Measurements from ENCODE around the gene KIAA0232.
"Not testable (repeated sequence)": the region's sequence is repeated elsewhere in the genome, so short reads cannot be mapped to it uniquely, and the experiment has no call there.

Gene KIAA0232

GRCh38 chr4:6812766-6813165 is 30.2 kb downstream of the KIAA0232 start:
- no peak for DNase-seq (ENCODE audit: low spot score)

DNA sequence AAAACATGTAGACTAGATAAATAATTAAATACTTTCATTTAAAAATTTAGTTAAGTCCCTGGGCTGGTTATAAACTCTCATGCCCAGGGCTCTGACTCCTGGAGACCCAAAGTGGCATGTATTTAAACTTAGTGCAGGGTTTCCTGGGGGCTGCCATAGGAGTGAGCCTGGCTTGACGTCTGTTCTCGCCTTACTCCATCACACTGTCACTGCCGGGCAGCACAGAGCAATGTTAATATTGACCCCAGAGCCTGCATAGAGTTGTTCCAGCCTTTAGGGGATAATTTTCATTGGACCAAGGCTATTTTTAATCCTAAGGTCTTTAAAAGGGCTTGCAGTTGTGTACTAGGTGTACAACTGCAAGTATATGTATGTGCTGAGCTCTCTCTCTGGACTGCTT is 31.2 kb downstream of the KIAA0232 start:
- no peak for DNase-seq (ENCODE audit: low spot score)

DNA sequence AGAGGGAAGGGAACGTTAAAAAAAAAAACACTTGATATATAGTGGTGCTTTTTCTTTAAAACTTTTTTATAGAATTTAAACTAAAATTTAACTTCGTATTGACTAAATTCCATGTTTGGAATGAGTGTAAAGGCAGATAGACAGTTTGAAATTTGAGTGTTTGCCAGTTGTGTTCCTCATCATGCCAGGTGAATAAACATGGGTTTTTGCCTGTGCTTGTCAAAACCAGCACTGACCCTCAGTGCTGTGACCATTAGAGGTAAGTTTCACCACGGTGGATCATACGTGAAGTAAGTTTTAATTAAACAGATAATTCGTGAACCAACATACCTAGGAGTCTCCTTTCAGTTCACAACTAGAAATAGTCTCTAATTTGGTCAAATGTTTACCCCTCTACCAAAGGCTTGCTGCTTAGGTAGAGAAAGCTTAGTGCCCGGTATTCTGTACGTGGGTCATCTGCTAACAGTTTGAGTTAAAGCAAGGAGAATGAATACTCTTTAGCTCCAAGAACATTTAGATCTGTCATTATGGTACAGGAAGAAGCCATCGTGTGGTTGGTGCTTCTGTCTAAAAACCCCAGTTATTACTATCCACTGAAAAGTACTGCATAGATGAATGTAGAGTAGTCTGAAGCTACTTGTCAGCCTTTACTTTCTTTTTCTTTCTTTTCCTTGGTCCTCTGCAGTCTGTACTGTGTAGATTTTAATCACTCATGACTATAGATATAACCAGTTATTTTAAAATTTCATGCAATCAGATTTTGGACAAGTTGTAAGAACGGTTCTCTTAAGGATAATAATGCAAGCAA is 32.7 kb downstream of the KIAA0232 start:
- DNase-seq (ENCODE audit: low spot score): no peak

GRCh38 chr4:6819295-6819694 is 36.8 kb downstream of the KIAA0232 start:
- DNase-seq (ENCODE audit: low spot score): no peak

- no peak for DNase-seq (ENCODE audit: low spot score)
Observed at GRCh38 chr4:6820695-6821094, 38.2 kb downstream of the KIAA0232 start.

- no peak for DNase-seq (ENCODE audit: low spot score)
Observed at GRCh38 chr4:6824071-6824470, 41.5 kb downstream of the KIAA0232 start.

DNA sequence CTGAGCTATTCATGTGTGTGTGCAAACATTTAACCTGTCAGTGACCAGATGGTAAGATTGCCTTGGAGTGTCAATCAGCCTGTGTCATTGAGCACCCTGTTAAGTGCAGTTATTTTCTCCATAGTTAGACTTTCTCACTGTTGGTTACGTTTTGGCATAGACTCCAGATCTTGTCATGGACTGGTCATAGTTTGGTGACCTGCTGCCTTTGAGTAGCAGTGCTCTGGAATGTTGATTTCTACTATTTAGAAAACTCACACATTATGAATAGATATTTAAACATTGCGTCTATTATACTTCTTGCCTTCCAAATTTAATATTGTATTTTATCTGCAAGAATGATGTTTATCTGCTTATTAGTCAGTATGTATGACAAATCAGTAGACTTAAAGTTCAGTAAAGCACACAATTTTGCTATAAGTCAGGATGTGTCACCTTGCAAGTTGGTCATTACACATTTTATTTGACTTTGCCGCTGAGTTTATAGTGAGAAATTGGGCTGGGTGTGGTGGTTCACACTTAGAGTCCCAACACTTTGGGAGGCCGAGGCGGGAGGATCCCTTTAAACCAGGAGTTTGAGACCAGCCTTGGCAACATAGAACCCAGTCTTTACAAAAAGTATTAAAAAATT is 42.4 kb downstream of the KIAA0232 start:
- no peak for DNase-seq (ENCODE audit: low spot score)

GRCh38 chr4:6825403-6825802 is 42.9 kb downstream of the KIAA0232 start:
- DNase-seq (ENCODE audit: low spot score): no peak

DNA sequence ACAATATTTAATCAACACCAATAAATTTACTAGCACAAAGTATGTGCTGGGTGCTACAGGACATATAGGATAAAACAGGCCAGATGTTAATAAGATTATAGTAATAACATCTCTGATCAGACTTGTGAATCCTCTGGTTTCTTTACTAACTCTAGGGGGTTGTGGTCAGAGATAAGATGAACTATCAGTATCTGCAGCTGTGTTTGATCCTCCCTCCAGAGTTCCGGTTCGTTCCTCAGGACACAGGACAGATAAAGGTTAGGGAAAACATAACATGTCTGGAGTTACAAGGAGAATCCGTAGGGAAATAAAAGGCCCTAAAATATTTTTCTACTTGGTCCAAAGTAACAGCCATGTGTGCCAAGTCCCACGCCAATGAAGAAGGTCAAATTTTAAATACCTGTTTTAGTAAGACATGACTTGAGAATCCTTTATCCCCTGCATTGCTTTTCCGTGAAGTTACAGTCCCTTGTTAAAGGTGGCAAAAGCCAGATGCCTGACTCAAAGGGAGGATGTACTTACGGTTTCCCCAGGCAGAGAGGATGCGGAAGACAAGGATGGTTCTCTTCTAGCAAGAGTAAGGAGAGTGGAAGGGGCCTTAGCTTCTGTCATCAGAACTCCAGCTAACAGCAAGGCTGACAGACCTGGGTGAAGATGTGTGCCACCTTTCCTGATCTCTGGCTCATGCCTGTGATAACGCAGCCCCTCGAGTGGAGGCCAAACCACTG is 44.4 kb downstream of the KIAA0232 start:
- no peak for DNase-seq (ENCODE audit: low spot score)

DNA sequence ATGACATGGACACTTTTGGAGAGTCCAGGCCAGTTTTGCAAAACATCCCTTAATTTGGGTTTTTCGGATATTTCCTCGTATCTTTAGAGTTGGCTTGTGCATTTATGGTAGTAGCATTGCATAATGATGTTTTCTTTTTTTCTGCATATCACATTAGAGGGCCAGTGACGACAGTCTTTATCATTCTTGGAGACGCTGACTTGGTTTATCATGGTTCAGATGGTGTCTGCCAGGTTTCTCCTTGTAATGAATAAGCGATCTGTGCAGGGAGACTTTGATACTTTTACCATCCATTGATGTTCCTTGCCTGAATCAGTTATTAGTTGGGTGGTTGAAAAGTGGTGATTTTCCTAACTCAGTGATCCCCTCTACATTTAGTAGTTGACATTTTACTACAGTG is 46.6 kb downstream of the KIAA0232 start:
- no peak for DNase-seq (ENCODE audit: low spot score)

GRCh38 chr4:6834867-6835266 is 52.3 kb downstream of the KIAA0232 start:
- DNase-seq (ENCODE audit: low spot score): no peak

- DNase-seq (ENCODE audit: low spot score): not testable (repeated sequence)
Observed at GRCh38 chr4:6835616-6836015, 53.1 kb downstream of the KIAA0232 start.

- not testable (repeated sequence) for DNase-seq (ENCODE audit: low spot score)
Observed at GRCh38 chr4:6837106-6837505, 54.6 kb downstream of the KIAA0232 start.

DNA sequence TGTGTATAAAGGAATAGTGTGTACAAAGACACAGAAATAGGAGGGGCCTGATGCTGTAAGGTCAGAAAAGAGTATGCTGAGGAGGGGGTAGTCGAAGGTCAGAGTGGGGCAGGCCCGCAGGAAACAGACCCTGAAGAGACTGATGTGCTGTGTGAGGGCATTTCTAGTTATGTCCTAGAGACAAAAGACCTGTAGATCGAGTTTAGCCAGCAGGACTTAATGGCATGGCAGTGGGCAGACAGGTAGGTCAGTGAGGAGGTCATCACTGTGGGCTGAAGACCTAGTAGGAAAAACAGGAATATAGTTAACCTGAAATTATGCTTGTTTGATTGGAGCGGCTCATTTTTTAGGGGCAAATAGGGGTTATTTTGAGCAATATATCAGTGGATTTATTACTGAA is 57.1 kb downstream of the KIAA0232 start:
- no peak for DNase-seq (ENCODE audit: low spot score)

GRCh38 chr4:6840062-6840976 is 57.8 kb downstream of the KIAA0232 start:
- no peak for DNase-seq (ENCODE audit: low spot score)

DNA sequence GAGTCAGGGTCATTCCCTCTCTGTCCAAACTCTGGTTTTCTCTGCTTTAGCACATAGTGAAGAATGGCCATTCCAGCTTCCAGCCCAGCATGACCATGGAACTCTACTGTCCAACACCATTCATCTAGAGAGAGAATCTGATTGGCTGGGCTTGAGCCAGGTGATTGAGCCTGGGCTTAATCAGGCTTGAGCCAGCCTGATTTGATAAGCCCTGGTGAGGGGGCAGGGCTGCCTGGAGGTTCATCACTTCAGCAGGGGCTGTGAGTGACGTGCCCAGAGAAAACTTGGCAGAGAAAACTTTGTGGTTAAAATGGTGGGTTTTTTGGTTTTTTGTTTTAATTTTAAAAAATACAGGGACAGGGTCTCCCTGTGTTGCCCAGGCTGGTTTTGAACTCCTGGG is 62.5 kb downstream of the KIAA0232 start:
- no peak for DNase-seq (ENCODE audit: low spot score)

DNA sequence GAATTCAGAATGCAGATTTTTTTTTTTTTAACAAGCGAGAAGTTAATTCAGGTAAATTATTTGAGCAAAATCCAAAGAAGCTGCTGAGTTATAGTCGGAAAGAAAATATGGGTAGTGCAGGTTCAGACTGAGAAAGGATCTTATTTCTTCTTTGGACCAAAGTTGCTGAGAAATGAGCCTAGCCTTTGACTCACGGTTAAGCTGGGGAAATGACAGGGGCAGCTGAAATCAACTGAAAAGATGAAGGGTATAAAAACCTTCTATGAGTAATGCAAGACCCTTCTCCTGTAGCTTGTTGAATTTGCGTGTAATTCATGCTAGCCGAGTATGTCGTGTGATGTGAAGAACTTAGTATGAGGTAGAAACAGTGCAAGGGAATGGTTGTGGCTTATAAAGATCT is 63.0 kb downstream of the KIAA0232 start:
- DNase-seq (ENCODE audit: low spot score): no peak

GRCh38 chr4:6847178-6847577 is 64.7 kb downstream of the KIAA0232 start:
- DNase-seq (ENCODE audit: low spot score): no peak

GRCh38 chr4:6848717-6849305 is 66.3 kb downstream of the KIAA0232 start:
- DNase-seq (ENCODE audit: low spot score): no peak

- no peak for DNase-seq (ENCODE audit: low spot score)
Observed at GRCh38 chr4:6849691-6850090, 67.2 kb downstream of the KIAA0232 start.

DNA sequence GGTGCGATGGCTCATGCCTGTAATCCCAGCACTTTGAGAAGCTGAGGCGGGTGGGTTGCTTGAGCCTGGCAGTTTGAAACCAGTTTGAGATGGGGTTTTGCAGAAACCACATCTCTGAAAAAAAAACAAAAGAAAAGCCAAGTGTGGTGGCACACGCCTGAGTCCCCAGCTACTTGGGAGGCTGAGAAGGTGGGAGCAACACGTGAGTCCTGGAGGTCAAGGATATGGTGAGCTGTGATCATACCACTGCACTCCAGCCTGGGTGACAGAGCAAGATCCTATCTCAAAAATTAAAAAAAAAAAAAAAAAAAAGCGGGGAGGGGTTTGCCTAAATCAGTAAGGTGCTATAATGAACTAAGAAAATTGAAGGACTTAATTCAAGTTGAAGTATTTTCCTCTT is 68.9 kb downstream of the KIAA0232 start:
- no peak for DNase-seq (ENCODE audit: low spot score)

GRCh38 chr4:6851962-6852361 is 69.4 kb downstream of the KIAA0232 start:
- DNase-seq (ENCODE audit: low spot score): no peak

Data from CD4-positive, alpha-beta T cell treated with Interleukin-2 at 100 ng/mL for 4 hours (primary cell).